HCT116 (cell line): ENCODE measurements around the gene FNDC3A. TPM values are rescaled to one million over a fixed set of nuclear protein-coding genes. Genes with fewer than 3 reads are reported as not detected.
A peak's percentile ranks its signal among the peaks of the same experiment; 100 is the strongest.

Source experiments
- ATAC-seq: fragments of 200-7000 bp; cut with Tn5 transposase; 2 replicates; pipeline ENCODE4 v1.9.1; 2020; ENCODE audit warnings: mild to moderate bottlenecking, moderate library complexity
- BruUV-seq: library from RNA; stranded (reverse); fragments of 400-500 nt; replicated peaks from 2 replicates; lab custom pipeline; 2021; lab: Mats Ljungman, UMichigan
- CTCF ChIA-PET: fragments of 300-600 bp; sonication (Branson Sonifier 250); formaldehyde crosslinking; loops from one replicate; lab custom pipeline; 2021; ENCODE audit warnings: antibody characterized with exemption; lab: Charles Lee
- POLR2A ChIA-PET: fragments of 300-600, 350-600 bp; sonication (Branson Sonifier 250); formaldehyde crosslinking; loops from one replicate; lab custom pipeline; 2021; ENCODE audit warnings: antibody characterized with exemption; lab: Charles Lee
- RAD21 ChIA-PET, 2 experiments: fragments of 300-600 bp; sonication (Branson Sonifier 250); formaldehyde crosslinking; loops; one replicate each; lab custom pipeline; 2023; ENCODE audit warnings: low total read pairs in 2 of 2; ENCODE audit not compliant: uncharacterized antibody in 2 of 2, unreplicated experiment in 2 of 2, low non-redundant PET in 1 of 2; lab: Charles Lee
- DNase-seq: peaks from one replicate; pipeline ENCODE4 v3.0.0-alpha.2; 2010; ENCODE audit warnings: low read depth, low spot score
- H2AFZ ChIP-seq: fragments of 200-600 bp; shearing (Covaris generic), sonication (generic); 2 replicates; pipeline ENCODE4 v1.6.1; 2017; ENCODE audit warnings: low read depth, mixed run types, mixed read lengths, antibody characterized with exemption, low read length; ENCODE audit not compliant: poor library complexity, severe bottlenecking
- H3K27ac ChIP-seq: 2 replicates; pipeline ENCODE4 v1.5.1; 2012; ENCODE audit warnings: low read depth, low read length
- H3K27me3 ChIP-seq: fragments of 200-600 bp; sonication (generic); 2 replicates; pipeline ENCODE4 v1.6.1; 2016; ENCODE audit warnings: mixed run types, low read length, mixed read lengths; ENCODE audit not compliant: insufficient read depth
- H3K36me3 ChIP-seq, 2 experiments: fragments of 200-500 bp in 1 of 2; fragments of 200-600 bp in 1 of 2; sonication (Bioruptor generic) in 1 of 2; sonication (generic) in 1 of 2; 2 replicates each; pipeline versions ENCODE4 v1.5.1 to v1.6.1; 2014 to 2016; ENCODE audit warnings: low read length in 2 of 2, inconsistent platforms in 1 of 2, mixed read lengths in 1 of 2, mixed run types in 1 of 2; ENCODE audit not compliant: insufficient read depth in 2 of 2, control insufficient read depth in 1 of 2
- H3K4me1 ChIP-seq, 2 experiments: fragments of 200-600 bp in 1 of 2; sonication (generic) in 1 of 2; 2 replicates each; pipeline versions ENCODE4 v1.5.1 to v1.6.1; 2012 to 2017; ENCODE audit warnings: low read length in 2 of 2, inconsistent platforms in 1 of 2, mild to moderate bottlenecking in 1 of 2, mixed read lengths in 1 of 2, mixed run types in 1 of 2, moderate library complexity in 1 of 2; ENCODE audit not compliant: insufficient read depth in 2 of 2, control insufficient read depth in 1 of 2
- H3K4me2 ChIP-seq: fragments of 200-600 bp; sonication (generic); 2 replicates; pipeline ENCODE4 v1.6.1; 2017; ENCODE audit warnings: mixed run types, low read length, mixed read lengths
- H3K4me3 ChIP-seq, 2 experiments: fragments of 200-600 bp in 1 of 2; sonication (generic) in 1 of 2; replicated peaks in 1 of 2; 2 replicates each; pipeline ENCODE4 v1.5.1; 2011 to 2016; ENCODE audit warnings: low read length in 2 of 2, control low read depth in 1 of 2, low read depth in 1 of 2, mild to moderate bottlenecking in 1 of 2, mixed read lengths in 1 of 2, mixed run types in 1 of 2
- H3K79me2 ChIP-seq: fragments of 200-600 bp; sonication (generic); 2 replicates; pipeline ENCODE4 v1.6.1; 2017; ENCODE audit warnings: mild to moderate bottlenecking, mixed run types, low read length, moderate library complexity, mixed read lengths; ENCODE audit not compliant: insufficient read depth
- H3K9ac ChIP-seq: fragments of 200-600 bp; sonication (generic); 2 replicates; pipeline ENCODE4 v1.6.1; 2016; ENCODE audit warnings: low read length, mixed read lengths
- H3K9me2 ChIP-seq: fragments of 200-600 bp; sonication (generic), shearing (Covaris generic); 2 replicates; pipeline ENCODE4 v1.6.1; 2017; ENCODE audit warnings: mixed run types, mild to moderate bottlenecking, moderate library complexity; ENCODE audit not compliant: insufficient read depth
- H3K9me3 ChIP-seq, 2 experiments: fragments of 200-500 bp in 1 of 2; fragments of 200-600 bp in 1 of 2; sonication (Bioruptor generic) in 1 of 2; sonication (generic) in 1 of 2; 2 replicates each; pipeline ENCODE4 v1.6.1; 2014 to 2017; ENCODE audit warnings: low read length in 2 of 2, mixed read lengths in 2 of 2, inconsistent platforms in 1 of 2, low read depth in 1 of 2, mild to moderate bottlenecking in 1 of 2, mixed run types in 1 of 2, moderate library complexity in 1 of 2; ENCODE audit not compliant: control insufficient read depth in 1 of 2, insufficient read depth in 1 of 2
- H4K20me1 ChIP-seq: fragments of 200-600 bp; sonication (generic), shearing (Covaris generic); 2 replicates; pipeline ENCODE4 v1.6.1; 2017; ENCODE audit warnings: mixed run types, mild to moderate bottlenecking, moderate library complexity; ENCODE audit not compliant: insufficient read depth
- CEBPB ChIP-seq: IDR thresholded peaks from 2 replicates; pipeline ENCODE4 v1.6.1; 2012; ENCODE audit warnings: low read depth
- CTCF ChIP-seq, 3 experiments: fragments of 200-600 bp in 1 of 3; sonication (generic) in 1 of 3; IDR thresholded peaks in 2 of 3; conservative IDR thresholded peaks in 1 of 3; 2 replicates each; pipeline ENCODE4 v1.5.1; 2012 to 2017; ENCODE audit warnings: low read depth in 2 of 3, low read length in 2 of 3, antibody characterized with exemption in 1 of 3, borderline replicate concordance in 1 of 3, control low read depth in 1 of 3, mild to moderate bottlenecking in 1 of 3, mixed read lengths in 1 of 3, mixed run types in 1 of 3, moderate library complexity in 1 of 3; ENCODE audit not compliant: insufficient read depth in 1 of 3
- EGR1 ChIP-seq: IDR thresholded peaks from 2 replicates; pipeline ENCODE4 v1.6.1; 2012; ENCODE audit warnings: low read depth
- ELF1 ChIP-seq: IDR thresholded peaks from 2 replicates; pipeline ENCODE4 v1.6.1; 2012; ENCODE audit warnings: low read depth, borderline replicate concordance
- POLR2AphosphoS5 ChIP-seq: IDR thresholded peaks from 2 replicates; pipeline ENCODE4 v1.6.1; 2011; ENCODE audit warnings: mild to moderate bottlenecking, low read depth, low read length, moderate library complexity
- SP1 ChIP-seq: IDR thresholded peaks from 2 replicates; pipeline ENCODE4 v1.6.1; 2012; ENCODE audit warnings: low read depth
- SRF ChIP-seq: IDR thresholded peaks from 2 replicates; pipeline ENCODE4 v1.6.1; 2012; ENCODE audit warnings: low read depth
- YY1 ChIP-seq: IDR thresholded peaks from 2 replicates; pipeline ENCODE4 v1.6.1; 2011; ENCODE audit warnings: low read length, low read depth, moderate library complexity, mild to moderate bottlenecking; ENCODE audit not compliant: insufficient replicate concordance; ENCODE audit errors: extremely low read depth
- intact Hi-C: fragments of 100-400 bp; cut with micrococcal nuclease; formaldehyde crosslinking; loops from 2 replicates; pipeline ENCODE4 v1.10.0; 2022
- total RNA-seq: library from RNA; stranded (reverse); gene quantifications from one replicate; pipeline ENCODE4 v1.2.1, GENCODE V29; 2021; ENCODE audit not compliant: unreplicated experiment
- TF ChIP-seq, protein P1 (sequence below): IDR thresholded peaks from 2 replicates; pipeline ENCODE4 v1.6.1; 2012

Gene FNDC3A
- total RNA-seq, 1 experiment from 2014 or later: 30.5 TPM

GRCh38 chr13:49214917-49215376 is 239.2 kb downstream of the FNDC3A start:
- no peaks in the 10 kb centered on the region for H3K27me3 ChIP-seq
- peak overlapping the region; percentile 18 for H3K4me2 ChIP-seq
- H3K36me3 ChIP-seq: no peaks in the 10 kb centered on the region
- BruUV-seq: no TSS peak
- TF ChIP-seq CEBPB: 0 out of 2 replicates have a peak, but pooled peaks have one; percentile 6
- TF ChIP-seq SP1: no peak
- peak; percentile 28; the same call in 1 of the 2 replicates for TF ChIP-seq POLR2AphosphoS5
- peak in 2 of 3 experiments; percentile 27 to 32; a peak in 1 of 6 replicates for TF ChIP-seq CTCF (IDR thresholded peaks at IDR 0.05 in 2 of 3, conservative IDR thresholded peaks at IDR 0.05 in 1 of 3; ENCODE audit: borderline replicate concordance in 1 of 3, insufficient read depth in 1 of 3, low read depth in 2 of 3, low read length in 2 of 3)
- no peak for TF ChIP-seq YY1
- TF ChIP-seq SRF: no peak
- TF ChIP-seq ELF1: no peak
- no peak for TF ChIP-seq EGR1
- TF ChIP-seq, protein P1, sequence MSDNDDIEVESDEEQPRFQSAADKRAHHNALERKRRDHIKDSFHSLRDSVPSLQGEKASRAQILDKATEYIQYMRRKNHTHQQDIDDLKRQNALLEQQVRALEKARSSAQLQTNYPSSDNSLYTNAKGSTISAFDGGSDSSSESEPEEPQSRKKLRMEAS: peak; percentile 58
- ChIA-PET CTCF (interaction anchor here (0.7 to 1.0 kb wide), 2 partner anchors 33 to 392 kb away, joined by 3 to 4 read pairs; partner anchors contain the start of gene CDADC1), POLR2A (no interaction called here), RAD21 (no interaction called here)
- no peak overlapping the region for H3K27ac ChIP-seq
- no peaks in the 10 kb centered on the region for H3K9me2 ChIP-seq
- intact Hi-C loops: no loop called here
- ATAC-seq (peak; percentile 91), DNase-seq (peak; percentile 19)
- no peak overlapping the region for H3K9ac ChIP-seq
- H3K9me3 ChIP-seq: no peaks in the 10 kb centered on the region
- peaks cover 3 to 9% of the 10 kb centered on the region in 2 experiments; a peak in 3 of 4 replicates for H3K4me1 ChIP-seq
- H2AFZ ChIP-seq: no peak overlapping the region
- H4K20me1 ChIP-seq: no peaks in the 10 kb centered on the region
- H3K4me3 ChIP-seq: no peak overlapping the region
- H3K79me2 ChIP-seq: no peaks in the 10 kb centered on the region
